ENCODE results near the gene ZNF835.

Gene ZNF835

DNA sequence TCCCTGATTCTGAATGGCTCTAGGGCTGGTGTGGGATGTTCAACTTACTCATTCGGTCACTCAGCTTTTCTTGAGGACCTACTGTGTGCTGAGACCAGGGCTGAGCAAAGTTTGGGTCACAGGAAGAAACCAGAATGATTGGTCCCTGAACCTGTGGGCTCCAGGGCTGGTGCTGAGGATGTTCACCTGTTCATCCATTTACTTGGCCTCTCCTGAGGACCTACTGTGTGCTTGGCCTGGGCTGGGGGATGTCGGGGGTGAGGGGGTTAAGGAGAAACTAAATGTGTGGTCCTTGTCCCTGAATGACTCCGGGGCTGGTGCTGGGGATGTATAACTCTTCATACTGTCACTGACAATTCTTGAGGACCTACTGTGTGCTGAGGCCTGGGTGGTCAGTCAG, 10.3 kb downstream of the ZNF835 start:
- no peak for DNase-seq

- DNase-seq = no peak
These were observed 11.0 kb downstream of the ZNF835 start for GRCh38 chr19:56660381-56661107.

- DNase-seq = no peak
These were observed 17.4 kb downstream of the ZNF835 start for GRCh38 chr19:56654151-56654550.

- DNase-seq = no peak
These were observed 28.0 kb downstream of the ZNF835 start for GRCh38 chr19:56643460-56643955.

GRCh38 chr19:56642711-56643459, 28.7 kb downstream of the ZNF835 start, which contains the start of gene SMIM17:
TSS of gene SMIM17 (plus strand) at chr19:56643159. CDS start at chr19:56645668, 2,509 bp downstream.
- DNase-seq = no peak

DNA sequence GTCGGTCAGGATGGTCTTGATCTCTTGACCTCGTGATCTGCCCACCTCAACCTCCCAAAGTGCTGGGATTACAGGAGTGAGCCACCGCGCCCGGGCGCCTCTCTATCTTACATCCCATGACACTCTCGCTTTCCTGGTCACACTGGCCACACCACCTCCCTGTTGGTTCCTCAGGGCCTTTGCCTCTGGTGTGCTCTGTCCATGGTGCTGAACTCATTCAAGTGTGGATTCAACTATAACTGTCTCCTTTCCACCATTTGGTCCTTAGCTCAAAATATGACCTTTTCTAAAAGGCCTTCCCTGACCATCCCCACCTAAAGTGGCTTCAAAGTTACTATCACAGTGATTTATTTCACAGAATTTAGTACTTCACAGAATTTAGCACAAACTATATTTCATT, 32.3 kb downstream of the ZNF835 start:
- no peak for DNase-seq

DNA sequence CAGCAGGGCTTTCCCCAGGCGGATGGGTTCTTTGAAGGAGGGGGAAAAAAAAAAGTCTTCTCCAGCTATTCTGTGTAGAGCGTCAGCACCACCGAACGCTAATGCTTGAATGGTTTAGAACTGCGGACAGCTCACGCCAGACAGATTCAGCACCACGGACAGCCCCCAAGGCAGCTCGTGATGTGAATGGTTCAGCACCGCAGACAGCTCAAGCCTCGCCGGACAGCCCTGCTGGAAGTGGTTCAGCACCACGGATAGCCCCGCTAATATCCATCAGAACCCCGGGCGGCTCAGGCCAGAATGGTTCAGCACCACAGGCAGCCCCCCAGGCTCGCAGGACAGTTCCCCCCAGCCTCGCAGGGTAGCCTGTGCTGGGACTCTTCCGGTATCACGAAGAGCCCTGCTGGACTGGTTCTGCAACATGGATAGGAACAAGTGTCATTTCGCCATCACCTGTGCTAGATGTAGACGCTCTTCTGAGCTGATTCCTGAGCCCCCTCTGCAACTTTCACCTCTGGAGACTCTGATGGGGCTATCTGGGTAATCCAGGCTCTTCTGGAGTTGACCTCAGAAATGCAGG, 33.5 kb downstream of the ZNF835 start:
- DNase-seq = no peak

GRCh38 chr19:56633021-56633420, 38.5 kb downstream of the ZNF835 start:
- no peak for DNase-seq

DNA sequence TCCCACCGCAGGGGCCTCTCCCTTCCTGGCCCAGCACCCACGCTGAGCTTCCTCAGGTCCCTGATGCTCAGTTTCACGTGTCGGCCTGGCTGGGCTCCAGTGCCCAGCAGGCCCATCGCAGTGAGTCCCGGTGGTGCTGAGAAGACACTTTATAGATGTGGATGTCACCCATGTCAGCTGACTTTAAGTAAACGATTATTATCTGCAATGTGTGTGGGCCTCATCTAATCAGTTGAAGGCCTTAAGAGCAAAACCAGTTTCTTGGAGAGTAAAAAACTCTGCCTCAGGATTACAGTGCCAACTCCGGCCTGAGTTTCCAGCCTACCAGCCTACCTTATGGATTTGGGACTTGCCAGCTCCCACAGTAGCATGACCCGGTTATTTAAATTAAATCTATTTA, 45.8 kb downstream of the ZNF835 start:
- no peak for DNase-seq

DNA sequence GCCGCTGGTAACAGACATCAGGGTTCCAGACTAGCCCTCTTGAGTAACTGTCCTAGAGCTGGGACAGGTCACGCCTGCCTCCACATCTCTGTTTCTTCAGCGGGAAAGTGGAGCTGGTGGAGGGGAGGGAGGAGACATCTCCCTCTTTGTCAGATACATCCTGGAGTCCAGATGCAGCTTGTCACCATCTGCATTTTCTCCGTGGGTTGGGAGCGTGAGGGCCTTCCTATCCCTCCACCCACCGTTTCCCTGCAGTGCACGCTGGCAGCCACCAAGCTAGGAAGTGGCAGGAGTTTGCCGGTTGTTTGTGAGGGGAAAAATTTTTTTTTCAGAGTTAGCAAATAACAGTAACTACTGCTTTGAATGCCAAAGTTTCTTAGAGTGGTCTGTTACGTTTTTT, 48.6 kb downstream of the ZNF835 start:
- no peak for DNase-seq

DNA sequence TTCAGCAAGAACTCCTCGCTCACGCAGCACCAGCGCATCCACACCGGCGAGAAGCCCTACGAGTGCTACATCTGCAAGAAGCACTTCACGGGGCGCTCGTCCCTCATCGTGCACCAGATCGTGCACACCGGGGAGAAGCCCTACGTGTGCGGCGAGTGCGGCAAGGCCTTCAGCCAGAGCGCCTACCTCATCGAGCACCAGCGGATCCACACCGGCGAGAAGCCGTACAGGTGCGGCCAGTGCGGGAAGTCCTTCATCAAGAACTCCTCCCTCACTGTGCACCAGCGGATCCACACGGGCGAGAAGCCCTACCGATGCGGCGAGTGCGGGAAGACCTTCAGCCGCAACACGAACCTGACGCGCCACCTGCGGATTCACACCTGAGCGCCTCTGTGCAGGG, 49.2 kb downstream of the ZNF835 start:
- no peak for DNase-seq

DNA sequence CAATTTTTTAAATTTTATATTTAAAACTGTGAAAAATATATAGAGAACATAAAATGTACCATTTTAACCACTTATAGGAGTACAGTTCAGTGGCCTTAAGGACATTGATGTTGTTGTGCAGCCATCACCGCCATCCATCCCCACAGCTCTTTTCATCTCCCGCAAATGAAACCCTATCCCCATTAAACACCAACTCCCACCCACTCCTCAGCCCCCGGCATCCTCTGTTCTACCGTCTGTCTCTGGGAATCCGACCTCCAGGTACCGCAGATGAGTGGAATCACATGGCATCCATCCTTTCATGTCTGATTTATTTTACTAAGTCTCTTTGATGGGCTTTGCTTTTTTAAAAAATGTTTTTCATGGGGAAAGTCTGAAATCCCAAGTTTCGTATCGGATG, 52.4 kb downstream of the ZNF835 start:
- DNase-seq = no peak

DNA sequence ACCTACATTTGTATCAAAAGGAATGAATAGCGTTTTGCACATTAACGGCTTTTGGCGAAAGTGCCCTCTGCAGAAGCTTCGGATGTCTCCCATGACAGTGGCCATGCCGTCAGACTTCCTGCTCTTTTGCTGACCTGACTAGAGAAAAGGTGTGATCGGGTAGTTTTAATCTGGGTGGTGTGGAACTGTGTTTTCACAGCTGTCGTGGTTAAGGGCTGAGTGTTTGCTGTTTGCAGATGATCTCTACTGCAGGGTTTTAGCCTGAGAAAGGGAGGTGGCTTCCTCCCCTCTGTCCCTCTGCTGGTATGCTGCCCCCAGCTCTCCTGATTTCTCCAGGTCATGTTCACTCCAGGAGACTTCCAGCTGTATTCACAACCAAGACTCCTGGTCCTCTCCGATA, 54.0 kb downstream of the ZNF835 start:
- DNase-seq = no peak

DNA sequence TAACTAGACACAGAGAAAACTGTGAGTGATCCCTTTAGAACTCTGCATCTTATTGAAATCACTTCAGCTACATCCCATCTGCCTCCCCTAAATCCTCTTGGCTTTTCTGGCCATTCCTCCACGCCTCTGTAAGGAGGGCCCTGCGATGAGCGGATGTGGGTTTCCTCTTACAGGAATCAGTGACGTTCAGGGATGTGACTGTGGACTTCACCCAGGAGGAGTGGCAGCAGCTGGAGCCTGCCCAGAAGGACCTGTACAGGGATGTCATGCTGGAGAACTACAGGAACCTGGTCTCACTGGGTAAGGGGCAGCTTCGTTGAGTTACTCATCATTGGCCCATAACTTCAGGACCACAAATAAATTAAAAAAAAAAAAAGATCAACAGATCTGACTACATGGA, 57.9 kb downstream of the ZNF835 start:
- no peak for DNase-seq

GRCh38 chr19:56612737-56613136, 58.8 kb downstream of the ZNF835 start:
- DNase-seq = no peak
